GM10266 (cell line): ENCODE measurements around the gene CEP135.

ENCODE experiments used
- DNase-seq: peaks from one replicate; pipeline ENCODE4 v3.0.0; 2012; ENCODE audit errors: extremely low spot score
- TF ChIP-seq, protein P1 (sequence below): IDR thresholded peaks from 2 replicates; pipeline ENCODE4 v1.5.1; 2012; ENCODE audit warnings: mild to moderate bottlenecking, low read depth; ENCODE audit not compliant: control insufficient read depth, insufficient read depth; ENCODE audit errors: missing control alignments

The CEP135 gene

GRCh38 chr4:55980725-55981124 is 32.0 kb downstream of the CEP135 start:
- TF ChIP-seq, protein P1, sequence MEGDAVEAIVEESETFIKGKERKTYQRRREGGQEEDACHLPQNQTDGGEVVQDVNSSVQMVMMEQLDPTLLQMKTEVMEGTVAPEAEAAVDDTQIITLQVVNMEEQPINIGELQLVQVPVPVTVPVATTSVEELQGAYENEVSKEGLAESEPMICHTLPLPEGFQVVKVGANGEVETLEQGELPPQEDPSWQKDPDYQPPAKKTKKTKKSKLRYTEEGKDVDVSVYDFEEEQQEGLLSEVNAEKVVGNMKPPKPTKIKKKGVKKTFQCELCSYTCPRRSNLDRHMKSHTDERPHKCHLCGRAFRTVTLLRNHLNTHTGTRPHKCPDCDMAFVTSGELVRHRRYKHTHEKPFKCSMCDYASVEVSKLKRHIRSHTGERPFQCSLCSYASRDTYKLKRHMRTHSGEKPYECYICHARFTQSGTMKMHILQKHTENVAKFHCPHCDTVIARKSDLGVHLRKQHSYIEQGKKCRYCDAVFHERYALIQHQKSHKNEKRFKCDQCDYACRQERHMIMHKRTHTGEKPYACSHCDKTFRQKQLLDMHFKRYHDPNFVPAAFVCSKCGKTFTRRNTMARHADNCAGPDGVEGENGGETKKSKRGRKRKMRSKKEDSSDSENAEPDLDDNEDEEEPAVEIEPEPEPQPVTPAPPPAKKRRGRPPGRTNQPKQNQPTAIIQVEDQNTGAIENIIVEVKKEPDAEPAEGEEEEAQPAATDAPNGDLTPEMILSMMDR = no peak
- DNase-seq = peak; percentile 10

DNA sequence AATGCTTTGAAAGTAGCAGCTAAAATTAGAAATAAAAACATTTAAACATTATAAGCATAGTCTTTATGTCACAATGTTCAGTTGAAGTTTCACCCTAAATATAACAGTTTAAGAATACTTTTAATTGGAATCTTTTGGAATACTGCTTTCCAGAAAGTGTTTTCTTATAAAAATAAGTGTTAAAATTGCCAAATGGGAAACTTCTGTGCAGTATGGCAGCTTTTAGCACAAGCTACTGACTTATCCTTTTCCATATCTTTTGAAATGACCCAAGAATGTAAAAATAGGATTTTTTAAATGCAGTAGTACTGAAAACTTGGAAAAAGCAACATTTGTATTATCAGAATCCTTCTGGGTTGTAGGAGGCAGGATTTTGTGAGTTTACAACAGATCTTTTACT is 34.2 kb downstream of the CEP135 start:
- TF ChIP-seq, protein P1 = no peak
- DNase-seq = no peak

GRCh38 chr4:55989766-55990165 is 41.0 kb downstream of the CEP135 start:
- no peak for DNase-seq
- TF ChIP-seq, protein P1 = no peak

DNA sequence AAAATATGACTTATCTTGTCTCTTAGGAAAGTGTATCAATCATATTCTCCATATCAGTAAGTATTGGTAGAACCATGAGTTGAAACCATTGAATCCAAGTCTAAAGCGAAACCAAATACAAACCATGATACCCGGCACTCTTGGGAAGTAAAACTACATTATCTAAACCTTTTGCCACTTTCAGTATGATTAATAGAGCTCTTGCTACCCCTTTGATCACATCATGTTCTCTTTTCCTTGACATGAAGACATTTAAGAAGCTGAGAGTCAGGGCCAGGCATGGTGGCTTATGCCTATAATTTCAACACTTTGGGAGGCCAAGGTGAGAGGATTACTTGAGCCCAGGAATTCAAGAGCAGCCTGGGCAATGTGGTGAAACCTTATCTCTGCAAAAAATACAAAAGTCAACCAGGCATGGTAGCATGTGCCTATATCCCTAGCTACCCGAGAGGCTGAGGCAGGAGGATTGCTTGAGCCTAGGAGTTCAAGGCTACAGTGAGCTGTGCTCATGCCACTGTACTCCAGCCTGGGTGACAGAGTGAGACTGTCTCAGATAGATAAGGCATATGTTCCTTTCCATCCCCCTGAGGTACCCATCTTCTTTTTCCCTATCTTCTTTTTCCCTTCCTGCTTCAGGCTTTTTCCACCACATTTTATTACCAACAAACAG is 45.4 kb downstream of the CEP135 start:
- TF ChIP-seq, protein P1 = no peak
- peak; percentile 26 for DNase-seq

- no peak for DNase-seq
- TF ChIP-seq, protein P1 = no peak
Measured at GRCh38 chr4:55996646-55997045, 47.9 kb downstream of the CEP135 start.

DNA sequence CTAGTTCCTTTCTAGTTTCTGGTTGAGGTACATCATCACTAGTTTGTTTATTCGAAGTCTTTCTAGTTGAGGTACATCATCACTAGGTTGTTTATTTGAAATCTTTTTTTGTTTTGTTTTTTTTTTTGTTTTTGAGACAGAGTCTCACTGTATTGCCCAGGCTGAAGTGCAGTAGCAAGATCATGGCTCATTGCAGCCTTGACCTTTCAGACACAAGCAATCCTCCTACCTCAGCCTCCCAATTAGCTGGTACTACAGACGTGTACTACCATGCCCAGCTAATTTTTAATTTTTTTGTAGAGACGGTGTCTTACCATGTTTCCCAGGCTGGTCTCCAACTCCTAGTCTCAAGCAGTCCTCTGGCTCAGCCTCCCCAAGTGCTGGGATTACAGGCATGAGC is 54.9 kb downstream of the CEP135 start:
- TF ChIP-seq, protein P1 = no peak
- no peak for DNase-seq

DNA sequence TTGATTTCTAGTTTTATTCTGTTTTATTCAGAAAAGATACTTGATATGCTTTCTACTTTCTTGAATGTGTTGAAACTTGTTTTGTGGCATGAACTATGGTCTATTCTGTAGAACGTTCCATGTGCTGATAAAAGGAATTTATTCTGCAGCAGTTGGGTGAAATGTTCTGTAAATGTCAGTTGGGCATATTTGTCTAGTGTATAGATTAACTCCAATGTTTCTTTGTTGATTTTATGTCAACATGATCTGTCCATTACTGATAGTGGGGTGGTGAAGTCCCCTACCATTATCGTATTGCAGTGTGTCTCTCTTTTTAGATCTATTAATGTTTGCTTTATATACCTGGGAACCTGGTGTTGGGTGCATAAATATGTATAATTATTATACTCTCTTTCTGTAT is 55.5 kb downstream of the CEP135 start:
- TF ChIP-seq, protein P1 = no peak
- no peak for DNase-seq
